Activated T-cell treated with anti-CD3 and anti-CD28 coated beads, Interleukin-2, amount 50 U/mL, for 72 hours (primary cell): ENCODE data around the gene CDH3. TPM values are rescaled to one million over a fixed set of nuclear protein-coding genes. Genes with fewer than 3 reads are reported as not detected.
A peak's percentile ranks its signal among the peaks of the same experiment; 100 is the strongest.

Experiments used
- ATAC-seq, 2 donors: fragments of 150-1000 bp; cut with Tn5 transposase; replicated peaks in 1 of 2; 2 replicates each; pipeline ENCODE4 v1.10.0; 2021; ENCODE audit warnings: moderate library complexity in 2 of 2, mild to moderate bottlenecking in 1 of 2
- DNase-seq, 2 donors: peaks; one replicate each; pipeline ENCODE4 v3.0.0; 2021 to 2022; ENCODE audit warnings: mixed read lengths in 1 of 2
- H3K27ac Mint-ChIP-seq: one replicate; pipeline ENCODE4 v1.8.0; 2022; ENCODE audit warnings: mild to moderate bottlenecking, moderate library complexity, mixed read lengths
- H3K27me3 Mint-ChIP-seq: one replicate; pipeline ENCODE4 v1.8.0; 2022; ENCODE audit warnings: low read depth, mixed read lengths
- H3K36me3 Mint-ChIP-seq, 2 donors: one replicate each; pipeline ENCODE4 v1.8.0; 2022; ENCODE audit warnings: mixed read lengths in 2 of 2, mild to moderate bottlenecking in 1 of 2; ENCODE audit not compliant: insufficient read depth in 2 of 2
- H3K4me1 Mint-ChIP-seq: one replicate; pipeline ENCODE4 v1.8.0; 2022; ENCODE audit warnings: low read depth, mixed read lengths
- H3K4me3 Mint-ChIP-seq, 2 donors: one replicate each; pipeline ENCODE4 v1.8.0; 2022; ENCODE audit warnings: mild to moderate bottlenecking in 2 of 2, mixed read lengths in 2 of 2, moderate library complexity in 2 of 2
- H3K9me3 Mint-ChIP-seq, 2 donors: one replicate each; pipeline ENCODE4 v1.8.0; 2022; ENCODE audit warnings: mixed read lengths in 2 of 2
- total RNA-seq, 2 donors: library from RNA; stranded (reverse); gene quantifications; one replicate each; pipeline ENCODE4 v1.2.3, GENCODE V29; 2022

The CDH3 gene
- total RNA-seq, 2 donors from 2014 or later, result 15.2 to 24.3 TPM

GRCh38 chr16:68737046-68737729, 92.1 kb downstream of the CDH3 start, which contains the start of gene CDH1:
CDH1 (plus strand) TSS chr16:68737292; CDS start chr16:68737416, 124 bp downstream.
- Mint-ChIP-seq H3K27ac (peak within 1 kb of the TSS; percentile 40), H3K27me3 (peaks cover 58% of the 10 kb centered on the region)

GRCh38 chr16:68737730-68738629, 92.9 kb downstream of the CDH3 start:
- peaks cover 50% of the 10 kb centered on the region for H3K27me3 Mint-ChIP-seq
- no peak overlapping the region for H3K27ac Mint-ChIP-seq
- H3K36me3 Mint-ChIP-seq, result peaks cover 1% of the 10 kb centered on the region in 2 donors
- no peaks in the 10 kb centered on the region for H3K9me3 Mint-ChIP-seq
- ATAC-seq, result no peak
- H3K4me1 Mint-ChIP-seq, result peaks cover 46% of the 10 kb centered on the region
- peak overlapping the region; percentile 33 to 80 for H3K4me3 Mint-ChIP-seq
- DNase-seq, result no peak

More at GRCh38 chr16:68737046-68737729, 92.1 kb downstream of the CDH3 start, which contains the start of gene CDH1:
- peaks cover 38% of the 10 kb centered on the region for H3K4me1 Mint-ChIP-seq
- H3K4me3 Mint-ChIP-seq, result peak within 1 kb of the TSS; percentile 84 to 85
- DNase-seq (peak; percentile 49 to 53), ATAC-seq (peak; percentile 72 to 76)
- H3K9me3 Mint-ChIP-seq, result no peaks in the 10 kb centered on the region
- peaks cover 1% of the 10 kb centered on the region in 2 donors for H3K36me3 Mint-ChIP-seq

DNA sequence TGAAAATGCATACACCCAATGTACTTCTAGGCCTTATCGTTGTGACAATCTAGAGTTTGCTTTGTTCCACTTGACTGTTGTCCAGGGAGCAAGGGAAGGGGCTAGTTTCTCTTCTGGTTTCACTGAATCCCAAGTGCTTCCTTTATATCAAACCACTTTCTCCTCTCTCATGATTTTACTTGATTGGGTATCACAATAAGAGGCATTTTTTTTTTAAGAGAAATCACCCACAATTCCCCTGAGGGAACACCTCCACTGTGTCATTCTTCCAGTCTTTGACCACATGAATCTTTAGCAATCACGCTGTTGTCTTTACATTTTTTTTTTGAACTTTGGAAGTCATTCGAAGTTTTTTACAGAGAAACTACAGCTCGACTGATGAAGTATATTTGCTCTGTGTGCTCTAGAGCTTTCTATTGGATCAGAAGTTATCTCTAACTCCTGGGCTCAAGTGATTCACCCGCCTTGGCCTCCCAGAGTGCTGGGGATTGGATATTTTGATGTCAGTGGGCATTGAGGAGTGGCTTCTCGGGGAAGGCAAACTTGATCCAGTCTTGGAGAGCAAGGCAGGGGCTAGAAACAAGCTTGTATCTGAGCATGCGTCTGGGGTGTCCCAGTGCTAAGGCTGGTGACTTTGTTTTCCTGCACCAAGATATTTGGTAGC, 95.0 kb downstream of the CDH3 start:
- Mint-ChIP-seq H3K27me3 (peaks cover 50% of the 10 kb centered on the region), H3K4me3 (peak overlapping the region; percentile 4 to 46), H3K9me3 (no peaks in the 10 kb centered on the region), H3K36me3 (peaks cover 1% of the 10 kb centered on the region in 2 donors), H3K4me1 (peaks cover 54% of the 10 kb centered on the region), H3K27ac (peak overlapping the region; percentile 48)
- ATAC-seq, result peak in 1 of 2 donors; percentile 23
- no peak for DNase-seq

DNA sequence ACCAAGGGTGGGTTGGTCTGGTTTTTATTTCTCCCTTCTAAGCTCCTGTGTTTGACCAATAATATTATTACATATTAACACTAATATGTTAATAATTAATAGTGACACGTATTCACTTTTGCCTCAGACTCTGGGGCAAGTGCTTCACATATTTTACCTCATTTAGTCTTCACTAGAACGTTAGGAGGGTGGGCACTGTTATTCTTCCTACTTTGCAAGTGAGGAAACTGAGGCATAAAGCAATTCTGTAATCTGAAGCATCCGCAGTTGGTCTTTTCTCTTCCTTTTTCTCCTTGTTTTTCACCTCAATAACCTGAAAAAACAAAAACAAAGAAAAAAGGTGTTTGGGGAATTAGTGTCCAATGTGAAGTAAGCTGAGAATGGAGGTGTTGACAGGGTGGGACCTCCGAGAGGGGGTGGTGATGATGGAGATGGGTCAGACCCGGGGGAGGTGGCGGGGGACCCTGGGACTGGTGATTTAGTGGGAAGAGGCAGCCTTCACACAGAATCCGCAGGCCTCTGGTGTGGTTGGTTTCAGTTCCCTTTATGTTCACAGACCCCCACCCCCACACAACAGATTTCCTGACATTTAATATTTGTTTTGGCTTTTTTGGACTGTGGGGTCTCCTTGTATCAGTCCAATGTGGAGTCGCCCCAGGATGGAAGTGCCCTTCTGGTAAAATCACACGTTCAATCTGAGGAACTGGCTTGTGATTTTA, 95.7 kb downstream of the CDH3 start:
- H3K27me3 Mint-ChIP-seq, result peaks cover 47% of the 10 kb centered on the region
- DNase-seq, result no peak
- no peak overlapping the region for H3K4me3 Mint-ChIP-seq
- no peaks in the 10 kb centered on the region for H3K9me3 Mint-ChIP-seq
- H3K36me3 Mint-ChIP-seq, result peaks cover 1% of the 10 kb centered on the region in 2 donors
- no peak overlapping the region for H3K27ac Mint-ChIP-seq
- H3K4me1 Mint-ChIP-seq, result peaks cover 54% of the 10 kb centered on the region
- no peak for ATAC-seq

- peaks cover 27% of the 10 kb centered on the region for H3K27me3 Mint-ChIP-seq
- DNase-seq (no peak), ATAC-seq (no peak)
- H3K27ac Mint-ChIP-seq, result no peak overlapping the region
- peaks cover 44% of the 10 kb centered on the region for H3K4me1 Mint-ChIP-seq
- H3K4me3 Mint-ChIP-seq, result no peak overlapping the region
- H3K36me3 Mint-ChIP-seq, result no peaks in the 10 kb centered on the region
- no peaks in the 10 kb centered on the region for H3K9me3 Mint-ChIP-seq
Measured at GRCh38 chr16:68743664-68744063, 98.6 kb downstream of the CDH3 start.

DNA sequence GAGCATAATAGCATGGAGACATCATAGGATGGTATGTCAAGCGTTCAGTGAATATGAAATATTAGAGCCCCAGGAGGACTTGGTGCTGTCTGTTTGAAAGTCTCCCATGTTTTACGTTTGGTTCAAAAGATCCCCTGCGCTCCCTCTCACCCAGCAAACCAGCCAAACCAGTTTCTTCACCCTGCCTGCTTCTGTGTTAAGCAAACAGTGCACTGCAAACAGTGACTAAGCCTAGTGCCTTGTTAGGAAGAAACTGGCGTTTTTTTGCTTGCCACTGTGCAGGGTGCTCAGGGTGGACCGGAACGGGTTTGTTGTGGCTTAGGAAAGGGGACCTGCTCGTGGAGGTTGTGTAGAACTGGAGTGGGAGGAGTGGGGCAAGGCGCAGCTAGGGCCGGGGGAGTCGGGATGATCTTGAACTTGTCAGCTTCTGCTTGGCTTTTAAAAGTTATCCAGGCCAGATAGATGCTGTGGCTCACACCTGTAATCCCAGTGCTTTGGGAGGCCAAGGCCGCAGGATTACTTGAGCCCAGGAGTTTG, 99.7 kb downstream of the CDH3 start:
- no peak for ATAC-seq
- Mint-ChIP-seq H3K27me3 (peaks cover 34% of the 10 kb centered on the region), H3K27ac (no peak overlapping the region), H3K36me3 (no peaks in the 10 kb centered on the region), H3K9me3 (no peaks in the 10 kb centered on the region), H3K4me3 (no peak overlapping the region), H3K4me1 (peaks cover 45% of the 10 kb centered on the region)
- no peak for DNase-seq

GRCh38 chr16:68746951-68747350, 101.8 kb downstream of the CDH3 start:
- Mint-ChIP-seq H3K27ac (no peak overlapping the region), H3K4me1 (peaks cover 37% of the 10 kb centered on the region), H3K9me3 (no peaks in the 10 kb centered on the region), H3K36me3 (no peaks in the 10 kb centered on the region), H3K4me3 (no peak overlapping the region), H3K27me3 (peaks cover 31% of the 10 kb centered on the region)
- ATAC-seq, result no peak
- no peak for DNase-seq

DNA sequence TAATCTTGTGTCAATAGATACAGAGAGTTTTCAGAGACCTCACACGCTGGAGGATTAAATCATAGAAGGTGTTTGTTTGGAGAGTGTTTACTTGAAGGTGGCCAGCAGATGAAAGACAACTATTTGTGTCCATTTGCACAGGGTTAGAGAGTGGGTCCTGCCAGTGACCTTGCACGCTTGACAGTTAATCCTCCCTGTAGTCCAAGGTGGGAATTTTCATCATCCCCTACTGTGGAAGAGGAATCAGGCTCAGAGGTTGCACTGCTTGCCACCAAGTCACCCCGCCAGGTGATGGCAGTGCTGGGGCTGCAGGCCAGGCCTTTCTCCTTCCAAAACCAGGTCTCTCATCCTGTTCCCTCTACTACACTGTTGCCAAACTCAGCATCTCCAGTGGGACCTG, 104.3 kb downstream of the CDH3 start:
- Mint-ChIP-seq H3K4me3 (no peak overlapping the region), H3K9me3 (no peaks in the 10 kb centered on the region), H3K4me1 (peaks cover 45% of the 10 kb centered on the region), H3K27me3 (peaks cover 24% of the 10 kb centered on the region), H3K27ac (no peak overlapping the region), H3K36me3 (peaks cover 1 to 2% of the 10 kb centered on the region in 2 donors)
- ATAC-seq, result no peak
- no peak for DNase-seq

Other genes starting within 250 kb of the CDH3 start
- gene SMPD3, start 196.8 kb upstream of the CDH3 start, total RNA-seq, result under 1 TPM in 1 of 2 donors, not detected in 1; 0.19 TPM
- gene ZFP90, start 106.0 kb upstream of the CDH3 start, total RNA-seq, result 10 to 100 TPM; 47.1 to 51.1 TPM
- gene CDH1, start 92.0 kb downstream of the CDH3 start, total RNA-seq, result 1 to 10 TPM; 5.2 to 8.6 TPM
- gene TANGO6, start 198.2 kb downstream of the CDH3 start, total RNA-seq, result 10 to 100 TPM; 20.0 to 24.8 TPM